A204.1 (cell line): Measurements from ENCODE around the gene OR5K2.
A peak's percentile ranks its signal among the peaks of the same experiment; 100 is the strongest.

Source experiments
- FAIRE-seq: peaks from 2 replicates; lab custom pipeline; 2012; peaks lifted over from hg19 to GRCh38; lab: Jason Lieb, UNC

Gene OR5K2

GRCh38 chr3:98522544-98523281, 25.2 kb downstream of the OR5K2 start, which contains the start of gene CLDND1:
Gene CLDND1 (minus strand): TSS chr3:98522902. CDS start chr3:98521424, 1,478 bp downstream.
- peak; percentile 93 for FAIRE-seq

- no peak for FAIRE-seq
Observed at GRCh38 chr3:98525494-98525893, 28.0 kb downstream of the OR5K2 start.

GRCh38 chr3:98528474-98529346, 31.2 kb downstream of the OR5K2 start:
- FAIRE-seq, result no peak

GRCh38 chr3:98529856-98530459, 32.5 kb downstream of the OR5K2 start:
- no peak for FAIRE-seq

- no peak for FAIRE-seq
Observed at GRCh38 chr3:98530676-98531075, 33.2 kb downstream of the OR5K2 start.

- no peak for FAIRE-seq
Observed at GRCh38 chr3:98531622-98532274, 34.3 kb downstream of the OR5K2 start, which contains the start of gene GPR15. Gene GPR15 (plus strand): TSS chr3:98531978. CDS start chr3:98532034, 56 bp downstream.

- no peak for FAIRE-seq
Observed at GRCh38 chr3:98532275-98532637, 34.8 kb downstream of the OR5K2 start.

GRCh38 chr3:98532709-98533571, 35.5 kb downstream of the OR5K2 start:
- FAIRE-seq, result no peak

- no peak for FAIRE-seq
Observed at GRCh38 chr3:98534168-98534567, 36.7 kb downstream of the OR5K2 start.

- peak; percentile 74 for FAIRE-seq
Observed at GRCh38 chr3:98534734-98535133, 37.3 kb downstream of the OR5K2 start.

GRCh38 chr3:98536456-98537017, 39.1 kb downstream of the OR5K2 start:
- FAIRE-seq, result no peak

- no peak for FAIRE-seq
Observed at GRCh38 chr3:98540346-98540745, 42.9 kb downstream of the OR5K2 start.

- no peak for FAIRE-seq
Observed at GRCh38 chr3:98541695-98542094, 44.2 kb downstream of the OR5K2 start.

- FAIRE-seq, result no peak
Observed at GRCh38 chr3:98542623-98543022, 45.1 kb downstream of the OR5K2 start.

- FAIRE-seq, result no peak
Observed at GRCh38 chr3:98545940-98546339, 48.5 kb downstream of the OR5K2 start.
